WTC11 (cell line): Measurements from ENCODE around the gene ADAP1. TPM values are rescaled to one million over a fixed set of nuclear protein-coding genes. Genes with fewer than 3 reads are reported as not detected.

Source experiments
- ATAC-seq: fragments of 200-7000 bp; cut with Tn5 transposase; 2 replicates; pipeline ENCODE4 v1.10.0; 2021; ENCODE audit warnings: mild to moderate bottlenecking, moderate library complexity
- CTCF ChIA-PET: fragments of 300-600 bp; sonication (Branson Sonifier 250); formaldehyde crosslinking; loops from one replicate; lab custom pipeline; 2021; ENCODE audit warnings: antibody characterized with exemption; lab: Charles Lee
- POLR2A ChIA-PET: fragments of 350-600 bp; sonication (Branson Sonifier 250); formaldehyde crosslinking; loops from one replicate; lab custom pipeline; 2021; ENCODE audit warnings: antibody characterized with exemption; lab: Charles Lee
- DNase-seq: peaks from one replicate; pipeline ENCODE4 v3.0.0; 2021; ENCODE audit warnings: low spot score
- H3K27ac Mint-ChIP-seq: 2 replicates; pipeline ENCODE4 v1.8.0; 2021; ENCODE audit warnings: mixed read lengths
- H3K27me3 Mint-ChIP-seq: 2 replicates; pipeline ENCODE4 v1.8.0; 2021; ENCODE audit warnings: low read depth, mild to moderate bottlenecking, moderate library complexity, mixed read lengths
- H3K36me3 Mint-ChIP-seq: 2 replicates; pipeline ENCODE4 v1.8.0; 2021; ENCODE audit warnings: mixed read lengths
- H3K4me1 Mint-ChIP-seq: 2 replicates; pipeline ENCODE4 v1.8.0; 2022; ENCODE audit warnings: mixed read lengths
- H3K4me3 Mint-ChIP-seq: 2 replicates; pipeline ENCODE4 v1.8.0; 2021; ENCODE audit warnings: mild to moderate bottlenecking, moderate library complexity, mixed read lengths
- H3K9me3 Mint-ChIP-seq: 2 replicates; pipeline ENCODE4 v1.8.0; 2021; ENCODE audit warnings: mixed read lengths
- ATF1 ChIP-seq: sonication (generic); formaldehyde crosslinking; IDR thresholded peaks from 2 replicates; pipeline ENCODE4 v1.8.1; 2023; ENCODE audit warnings: mild to moderate bottlenecking, moderate library complexity, missing genetic modification reagents
- GABPB1 ChIP-seq: sonication (generic); formaldehyde crosslinking; IDR thresholded peaks from 2 replicates; pipeline ENCODE4 v1.8.1; 2023; ENCODE audit warnings: mild to moderate bottlenecking, missing genetic modification reagents
- SMAD4 ChIP-seq: sonication (generic); formaldehyde crosslinking; IDR thresholded peaks from 2 replicates; pipeline ENCODE4 v1.8.0; 2022; ENCODE audit warnings: mild to moderate bottlenecking, missing genetic modification reagents
- total RNA-seq: library from RNA; stranded (reverse); gene quantifications from 3 replicates; pipeline ENCODE4 v1.2.3, GENCODE V29; 2021
- TF ChIP-seq, protein P1 (sequence below): sonication (generic); formaldehyde crosslinking; IDR thresholded peaks from 2 replicates; pipeline ENCODE4 v1.8.1; 2023; ENCODE audit warnings: mild to moderate bottlenecking, moderate library complexity, missing genetic modification reagents
- TF ChIP-seq, protein P2 (sequence below): fragments of 250-450 bp; sonication (Bioruptor Pico); conservative IDR thresholded peaks from 2 replicates; pipeline ENCODE4 v1.9.0; 2021; ENCODE audit warnings: mild to moderate bottlenecking
- TF ChIP-seq, protein P3 (sequence below): sonication (generic); formaldehyde crosslinking; IDR thresholded peaks from 2 replicates; pipeline ENCODE4 v1.8.1; 2023; ENCODE audit warnings: mild to moderate bottlenecking, missing genetic modification reagents, moderate library complexity
- TF ChIP-seq, protein P4 (sequence below): fragments of 200-600 bp; IDR thresholded peaks from 2 replicates; pipeline ENCODE4 v1.8.0; 2022; ENCODE audit warnings: antibody characterized with exemption

ADAP1 gene
- total RNA-seq, 1 experiment from 2014 or later: 4.3 TPM

GRCh38 chr7:983004-983615 is 28.6 kb upstream of the ADAP1 start, which contains the start of gene CYP2W1:
TSS of gene CYP2W1 (plus strand) at chr7:983181. CDS start at chr7:983212, 31 bp downstream.
- no peaks in the 10 kb centered on the region for H3K9me3 Mint-ChIP-seq
- no peak for DNase-seq
- H3K4me1 Mint-ChIP-seq: peaks cover 2% of the 10 kb centered on the region; the same call in 1 of the 2 replicates
- CTCF ChIA-PET: interaction anchor here (0.6 to 3.1 kb wide), 4 partner anchors 10 to 194 kb away, joined by 3 to 29 read pairs (median 4); partner anchors contain the start of gene GPR146
- no peak within 1 kb of the TSS for H3K4me3 Mint-ChIP-seq
- H3K27me3 Mint-ChIP-seq: no peaks in the 10 kb centered on the region
- ATAC-seq: no peak
- H3K27ac Mint-ChIP-seq: no peak within 1 kb of the TSS
- no peaks in the 10 kb centered on the region for H3K36me3 Mint-ChIP-seq
- POLR2A ChIA-PET: no interaction called here
- TF ChIP-seq, protein P1, sequence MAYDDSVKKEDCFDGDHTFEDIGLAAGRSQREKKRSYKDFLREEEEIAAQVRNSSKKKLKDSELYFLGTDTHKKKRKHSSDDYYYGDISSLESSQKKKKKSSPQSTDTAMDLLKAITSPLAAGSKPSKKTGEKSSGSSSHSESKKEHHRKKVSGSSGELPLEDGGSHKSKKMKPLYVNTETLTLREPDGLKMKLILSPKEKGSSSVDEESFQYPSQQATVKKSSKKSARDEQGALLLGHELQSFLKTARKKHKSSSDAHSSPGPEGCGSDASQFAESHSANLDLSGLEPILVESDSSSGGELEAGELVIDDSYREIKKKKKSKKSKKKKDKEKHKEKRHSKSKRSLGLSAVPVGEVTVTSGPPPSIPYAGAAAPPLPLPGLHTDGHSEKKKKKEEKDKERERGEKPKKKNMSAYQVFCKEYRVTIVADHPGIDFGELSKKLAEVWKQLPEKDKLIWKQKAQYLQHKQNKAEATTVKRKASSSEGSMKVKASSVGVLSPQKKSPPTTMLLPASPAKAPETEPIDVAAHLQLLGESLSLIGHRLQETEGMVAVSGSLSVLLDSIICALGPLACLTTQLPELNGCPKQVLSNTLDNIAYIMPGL: 0 out of 2 replicates have a peak, but pooled peaks have one; percentile 36
- TF ChIP-seq GABPB1 (CRISPR knock-in tag): peak; percentile 14; the same call in 1 of the 2 replicates
- TF ChIP-seq, protein P2, sequence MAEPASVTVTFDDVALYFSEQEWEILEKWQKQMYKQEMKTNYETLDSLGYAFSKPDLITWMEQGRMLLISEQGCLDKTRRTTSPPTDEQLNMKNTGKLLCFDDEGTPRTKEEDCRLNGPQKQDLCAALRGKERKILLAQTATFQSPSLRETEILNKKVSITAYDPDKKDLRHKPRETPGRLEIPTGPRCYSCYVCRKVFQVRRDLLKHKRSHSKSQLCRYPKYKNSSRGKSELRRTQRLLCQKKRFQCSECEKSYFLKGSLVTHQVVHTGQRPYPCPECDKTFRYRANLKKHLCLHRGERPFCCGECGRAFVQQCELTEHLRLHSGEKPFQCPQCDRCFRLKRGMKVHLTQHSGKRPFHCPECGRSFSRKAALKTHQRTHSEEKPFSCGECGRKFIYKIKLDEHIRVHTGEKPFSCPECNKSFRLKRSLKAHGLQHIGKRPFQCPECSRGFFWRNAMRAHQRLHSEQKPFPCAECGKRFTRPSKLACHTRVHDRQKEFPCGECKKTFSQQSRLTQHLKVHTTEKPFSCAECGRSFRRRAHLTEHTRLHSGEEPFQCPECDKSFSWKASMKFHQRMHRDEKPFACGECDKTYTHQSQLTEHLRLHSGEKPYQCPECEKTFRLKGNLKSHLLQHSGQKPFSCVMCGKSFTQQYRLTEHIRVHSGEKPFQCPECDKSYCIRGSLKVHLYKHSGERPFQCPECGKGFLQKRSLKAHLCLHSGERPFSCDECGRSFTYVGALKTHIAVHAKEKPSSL (CRISPR knock-in tag): no peak

DNA sequence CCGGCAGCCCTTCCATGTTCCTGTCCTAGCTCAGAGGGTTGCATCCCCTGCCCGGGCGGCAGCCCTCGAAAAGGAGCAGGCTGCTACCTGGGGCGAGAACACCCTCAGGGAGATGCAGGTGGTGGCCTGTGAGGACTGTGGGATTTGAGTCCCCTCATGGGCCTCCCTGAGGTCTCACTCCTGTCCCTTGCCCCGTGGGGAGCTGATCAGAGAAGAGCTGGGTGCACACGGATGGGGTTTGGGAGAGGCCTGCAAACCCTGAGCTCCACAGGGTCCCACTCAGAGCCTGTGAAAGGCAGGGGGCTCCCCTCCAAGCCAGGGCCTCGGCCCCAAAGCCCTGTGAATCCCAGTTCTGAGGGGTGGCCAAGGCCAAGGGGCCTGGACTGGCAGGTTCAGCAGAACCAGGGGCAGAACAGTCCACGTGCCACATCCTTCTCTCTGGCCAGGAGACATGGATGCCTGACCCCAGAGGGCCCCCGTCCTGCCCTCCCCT is 28.1 kb upstream of the ADAP1 start:
- ATAC-seq: no peak
- TF ChIP-seq ATF1 (CRISPR knock-in tag): no peak
- ChIA-PET POLR2A (no interaction called here), CTCF (interaction anchor here (0.6 to 3.1 kb wide), 7 partner anchors 9 to 194 kb away, joined by 3 to 29 read pairs (median 4); partner anchors contain the start of gene GPR146)
- H3K4me1 Mint-ChIP-seq: peaks cover 2% of the 10 kb centered on the region; the same call in 1 of the 2 replicates
- no peak for DNase-seq
- H3K27ac Mint-ChIP-seq: no peak overlapping the region
- H3K9me3 Mint-ChIP-seq: no peaks in the 10 kb centered on the region
- no peak overlapping the region for H3K4me3 Mint-ChIP-seq
- H3K36me3 Mint-ChIP-seq: no peaks in the 10 kb centered on the region
- H3K27me3 Mint-ChIP-seq: no peaks in the 10 kb centered on the region

GRCh38 chr7:981793-982510 is 27.5 kb upstream of the ADAP1 start:
- POLR2A ChIA-PET: no interaction called here

More at GRCh38 chr7:981793-982510, 27.5 kb upstream of the ADAP1 start:
- H3K27me3 Mint-ChIP-seq: no peaks in the 10 kb centered on the region
- TF ChIP-seq, protein P3, sequence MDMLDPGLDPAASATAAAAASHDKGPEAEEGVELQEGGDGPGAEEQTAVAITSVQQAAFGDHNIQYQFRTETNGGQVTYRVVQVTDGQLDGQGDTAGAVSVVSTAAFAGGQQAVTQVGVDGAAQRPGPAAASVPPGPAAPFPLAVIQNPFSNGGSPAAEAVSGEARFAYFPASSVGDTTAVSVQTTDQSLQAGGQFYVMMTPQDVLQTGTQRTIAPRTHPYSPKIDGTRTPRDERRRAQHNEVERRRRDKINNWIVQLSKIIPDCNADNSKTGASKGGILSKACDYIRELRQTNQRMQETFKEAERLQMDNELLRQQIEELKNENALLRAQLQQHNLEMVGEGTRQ (CRISPR knock-in tag): no peak
- TF ChIP-seq, protein P4, sequence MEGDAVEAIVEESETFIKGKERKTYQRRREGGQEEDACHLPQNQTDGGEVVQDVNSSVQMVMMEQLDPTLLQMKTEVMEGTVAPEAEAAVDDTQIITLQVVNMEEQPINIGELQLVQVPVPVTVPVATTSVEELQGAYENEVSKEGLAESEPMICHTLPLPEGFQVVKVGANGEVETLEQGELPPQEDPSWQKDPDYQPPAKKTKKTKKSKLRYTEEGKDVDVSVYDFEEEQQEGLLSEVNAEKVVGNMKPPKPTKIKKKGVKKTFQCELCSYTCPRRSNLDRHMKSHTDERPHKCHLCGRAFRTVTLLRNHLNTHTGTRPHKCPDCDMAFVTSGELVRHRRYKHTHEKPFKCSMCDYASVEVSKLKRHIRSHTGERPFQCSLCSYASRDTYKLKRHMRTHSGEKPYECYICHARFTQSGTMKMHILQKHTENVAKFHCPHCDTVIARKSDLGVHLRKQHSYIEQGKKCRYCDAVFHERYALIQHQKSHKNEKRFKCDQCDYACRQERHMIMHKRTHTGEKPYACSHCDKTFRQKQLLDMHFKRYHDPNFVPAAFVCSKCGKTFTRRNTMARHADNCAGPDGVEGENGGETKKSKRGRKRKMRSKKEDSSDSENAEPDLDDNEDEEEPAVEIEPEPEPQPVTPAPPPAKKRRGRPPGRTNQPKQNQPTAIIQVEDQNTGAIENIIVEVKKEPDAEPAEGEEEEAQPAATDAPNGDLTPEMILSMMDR: no peak
- TF ChIP-seq ATF1 (CRISPR knock-in tag) (no peak), SMAD4 (CRISPR knock-in tag) (no peak)
- H3K9me3 Mint-ChIP-seq: no peaks in the 10 kb centered on the region
- no peak overlapping the region for H3K27ac Mint-ChIP-seq
- CTCF ChIA-PET: interaction anchor here (0.8 to 3.1 kb wide), 7 partner anchors 9 to 194 kb away, joined by 3 to 29 read pairs (median 4); partner anchors contain the start of gene GPR146
- peaks cover 2% of the 10 kb centered on the region; the same call in 1 of the 2 replicates for H3K4me1 Mint-ChIP-seq
- no peak overlapping the region for H3K4me3 Mint-ChIP-seq
- no peaks in the 10 kb centered on the region for H3K36me3 Mint-ChIP-seq
- no peak for DNase-seq
- ATAC-seq: no peak
